Stimulated activated CD8-positive, alpha-beta memory T cell treated with anti-CD3 and anti-CD28 coated beads, Interleukin-15, amount 100 ng/mL, for 24 hours (primary cell): ENCODE measurements around the gene DNAJB1.
"Not testable (repeated sequence)": the region's sequence is repeated elsewhere in the genome, so short reads cannot be mapped to it uniquely, and the experiment has no call there.

ENCODE experiments used
- DNase-seq: peaks from one replicate; pipeline ENCODE4 v3.0.0-alpha.2; 2020; ENCODE audit warnings: low read depth

DNAJB1 gene

DNA sequence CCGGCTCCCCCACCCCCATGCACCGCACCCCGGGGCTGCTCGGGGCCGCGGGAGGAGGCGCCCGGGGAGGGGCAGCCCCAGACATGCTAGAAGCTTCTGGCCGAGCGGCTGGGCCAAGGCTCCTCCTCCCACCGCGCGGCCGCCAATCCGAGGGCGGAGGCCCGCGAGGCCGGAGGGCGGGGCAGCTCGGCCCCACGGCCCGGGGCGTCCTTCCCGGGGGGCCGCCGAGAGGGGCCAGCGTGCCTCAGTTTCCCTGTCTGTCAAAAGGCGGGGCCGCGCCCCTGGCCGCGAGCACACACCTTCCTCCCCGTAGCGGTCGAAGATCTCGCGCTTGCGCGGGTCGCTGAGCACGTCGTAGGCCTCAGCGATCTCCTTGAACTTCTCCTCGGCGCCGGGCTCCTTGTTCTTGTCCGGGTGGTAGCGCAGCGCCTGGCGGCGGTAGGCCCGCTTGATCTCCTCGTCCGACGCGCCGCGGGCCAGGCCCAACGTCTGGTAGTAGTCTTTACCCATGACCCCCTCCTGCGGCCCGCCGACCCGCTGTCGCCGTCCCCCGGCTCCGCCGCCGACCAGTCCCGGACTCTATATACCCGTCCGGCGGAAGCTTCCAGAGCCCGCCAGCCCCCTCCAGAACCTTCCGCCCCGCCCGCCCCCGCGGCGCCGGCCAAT lies at the start of gene DNAJB1:
Gene DNAJB1 (minus strand): TSS at position 558 of the 666 bp plus-strand sequence. CDS start 48 bp downstream, at position 510.
- no peak for DNase-seq

DNA sequence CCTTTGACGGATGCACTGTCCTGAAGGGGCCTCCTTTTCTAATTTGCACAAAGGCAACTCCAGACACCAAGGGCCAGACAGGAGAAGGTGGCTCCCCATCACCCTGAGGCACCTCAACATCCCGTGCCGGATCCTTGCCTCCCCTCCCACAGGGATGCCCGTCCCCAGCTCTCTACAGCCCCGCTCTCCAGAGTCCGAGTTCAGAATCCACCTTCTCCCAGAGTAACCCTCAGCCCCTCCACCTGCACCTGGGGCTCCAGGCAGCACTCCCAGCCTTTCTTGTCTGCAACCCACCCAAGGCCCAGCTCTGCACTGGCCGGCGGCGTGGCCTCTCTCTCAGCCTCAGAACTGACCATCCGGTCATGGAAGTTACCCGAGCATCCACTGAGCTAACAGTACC lies 48.9 kb upstream of the DNAJB1 start:
- no peak for DNase-seq

DNA sequence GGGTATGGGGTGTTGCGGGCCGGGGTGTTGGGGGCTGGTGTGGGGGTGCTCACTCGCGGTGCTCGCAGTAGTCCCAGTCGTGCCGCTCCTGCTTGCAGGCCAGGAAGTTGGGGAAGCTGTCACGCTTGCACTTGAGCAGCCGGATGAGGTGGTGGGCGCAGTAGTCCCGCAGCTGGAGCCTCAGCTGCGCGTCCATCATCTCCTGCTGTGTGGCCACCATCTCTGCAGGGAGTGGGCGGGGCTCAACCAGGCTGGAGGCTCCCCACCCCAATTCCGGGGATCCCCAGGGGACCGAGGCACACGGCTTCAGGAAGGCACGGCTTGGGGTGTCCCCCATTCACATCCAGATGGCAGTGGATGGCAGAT lies 48.5 kb upstream of the DNAJB1 start:
- DNase-seq = no peak

DNA sequence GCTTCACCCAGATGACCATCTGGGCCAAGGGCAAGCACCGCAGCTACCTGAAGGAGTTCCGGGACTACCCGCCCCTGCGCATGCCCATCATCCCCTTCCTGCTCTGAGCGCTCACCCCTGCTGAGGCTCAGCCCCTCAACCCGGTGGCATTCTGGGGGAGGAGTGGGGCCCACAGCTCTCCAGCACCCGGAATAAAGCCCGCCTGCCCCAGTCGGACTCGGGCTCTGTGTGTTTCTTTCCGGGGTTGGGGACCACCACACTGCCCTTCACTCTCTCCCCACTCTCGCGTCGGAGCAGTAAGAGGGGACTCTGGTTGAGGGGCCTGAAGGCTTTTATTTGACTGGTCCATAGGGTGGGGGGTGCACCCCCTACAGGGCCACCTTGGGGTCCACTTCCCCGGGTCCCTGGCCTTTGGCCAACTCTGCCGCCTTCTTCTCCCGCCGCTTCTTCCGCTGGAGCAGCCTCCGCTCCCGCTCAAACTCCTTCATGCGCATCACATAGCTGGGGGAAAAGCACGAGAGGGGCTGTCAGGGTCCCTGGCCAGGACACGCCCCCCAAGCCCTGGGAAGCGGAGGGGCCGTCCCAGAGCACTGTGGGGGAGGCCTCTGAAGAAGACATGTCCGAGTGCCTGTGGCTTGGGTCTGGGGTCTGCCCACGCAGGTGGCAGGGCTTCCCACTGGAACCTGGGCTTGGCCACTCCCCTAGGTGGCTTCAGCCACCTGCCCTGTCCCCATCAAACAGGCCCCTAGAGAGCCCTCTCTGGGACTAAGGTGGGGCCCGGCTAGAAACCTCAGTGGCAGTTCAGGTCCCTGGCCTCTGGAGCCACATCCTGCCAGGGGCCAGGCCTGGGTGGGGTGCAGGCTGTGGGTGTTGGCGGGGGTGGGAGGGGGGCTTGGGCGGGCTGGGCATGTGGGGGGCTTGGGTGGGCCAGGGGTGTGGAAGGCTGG lies 47.8 kb upstream of the DNAJB1 start:
- no peak for DNase-seq

DNA sequence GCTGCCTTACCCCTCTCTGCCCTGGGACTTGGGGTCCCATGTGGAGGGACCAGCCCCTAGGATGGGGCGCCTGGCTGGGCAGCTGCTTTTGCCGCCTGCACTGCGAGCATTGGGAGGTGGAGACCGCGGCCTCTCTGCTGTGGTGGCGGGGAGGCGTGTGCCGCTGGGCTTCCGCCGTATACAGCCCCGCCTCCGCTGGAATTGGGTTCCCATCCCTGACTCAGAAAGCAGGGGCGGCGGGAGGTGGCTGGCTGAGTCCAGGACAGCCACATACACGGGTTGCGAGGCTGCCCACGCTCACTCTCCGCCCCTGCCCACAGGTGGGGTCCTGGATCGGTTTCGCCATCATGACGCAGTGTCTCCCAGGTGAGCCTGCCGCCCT lies 47.1 kb upstream of the DNAJB1 start:
- no peak for DNase-seq

DNA sequence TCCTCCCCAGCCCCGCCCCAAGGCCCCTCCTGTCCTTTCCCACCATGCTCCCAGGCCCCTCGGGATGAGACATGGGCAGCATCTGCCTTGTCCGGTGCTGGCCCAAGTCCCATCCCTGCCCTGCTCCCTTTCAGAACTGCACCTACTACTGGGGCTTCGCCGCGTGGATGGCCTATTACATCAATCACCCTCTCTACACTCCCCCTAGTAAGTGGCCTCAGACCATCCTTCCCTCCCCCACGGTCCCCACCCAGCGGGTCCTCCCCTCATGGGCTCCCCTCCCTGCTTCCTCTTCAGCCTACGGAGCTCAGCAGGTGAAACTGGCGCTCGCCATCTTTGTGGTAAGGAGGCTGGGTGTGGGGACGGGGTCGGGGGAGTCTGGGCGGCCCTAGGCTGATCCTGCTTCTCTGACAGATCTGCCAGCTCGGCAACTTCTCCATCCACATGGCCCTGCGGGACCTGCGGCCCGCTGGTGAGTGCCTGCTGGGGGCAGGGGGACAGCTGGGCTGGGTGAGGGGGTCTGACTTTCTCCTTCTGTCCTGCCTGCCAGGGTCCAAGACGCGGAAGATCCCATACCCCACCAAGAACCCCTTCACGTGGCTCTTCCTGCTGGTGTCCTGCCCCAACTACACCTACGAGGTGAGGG lies 46.6 kb upstream of the DNAJB1 start:
- not testable (repeated sequence) for DNase-seq

DNA sequence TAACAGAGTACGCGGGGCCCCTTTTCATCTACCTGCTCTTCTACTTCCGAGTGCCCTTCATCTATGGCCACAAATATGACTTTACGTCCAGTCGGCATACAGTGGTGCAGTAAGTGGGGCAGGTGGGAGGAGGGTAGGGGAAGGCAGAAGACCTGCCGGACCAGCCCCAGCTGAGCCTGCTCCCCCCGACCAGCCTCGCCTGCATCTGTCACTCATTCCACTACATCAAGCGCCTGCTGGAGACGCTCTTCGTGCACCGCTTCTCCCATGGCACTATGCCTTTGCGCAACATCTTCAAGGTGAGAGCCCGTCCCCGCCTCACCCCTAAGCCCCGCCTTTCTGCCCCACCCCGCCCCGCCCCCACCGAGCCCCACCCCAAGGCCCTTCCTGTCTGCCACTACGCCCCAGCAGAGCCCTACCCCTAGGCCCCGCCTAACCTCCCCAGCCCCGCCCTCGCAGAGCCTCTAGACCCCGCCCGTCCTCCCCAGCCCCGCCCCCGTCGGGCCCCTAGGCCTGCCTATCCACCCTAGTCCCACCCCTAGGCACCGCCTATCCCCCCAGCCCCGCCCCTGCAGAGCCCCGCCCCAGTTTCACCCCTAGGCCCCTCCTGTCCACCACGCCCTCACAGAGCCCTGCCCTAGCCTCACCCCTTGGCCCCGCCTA lies 45.9 kb upstream of the DNAJB1 start:
- peak; percentile 40 for DNase-seq

DNA sequence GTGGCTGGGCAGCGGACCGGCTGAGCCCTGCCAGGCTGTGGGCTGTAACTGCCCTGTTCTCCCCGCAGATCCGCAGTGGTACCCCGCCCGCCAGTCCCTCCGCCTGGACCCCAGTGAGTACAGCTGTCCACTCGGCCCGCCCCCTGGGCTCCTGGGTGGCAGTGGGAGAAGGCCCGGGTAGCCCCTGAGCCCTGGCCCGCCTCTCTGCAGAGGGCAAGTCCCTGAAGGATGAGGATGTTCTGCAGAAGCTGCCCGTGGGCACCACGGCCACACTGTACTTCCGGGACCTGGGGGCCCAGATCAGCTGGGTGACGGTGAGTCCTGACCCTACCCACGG lies 45.4 kb upstream of the DNAJB1 start:
- no peak for DNase-seq

DNA sequence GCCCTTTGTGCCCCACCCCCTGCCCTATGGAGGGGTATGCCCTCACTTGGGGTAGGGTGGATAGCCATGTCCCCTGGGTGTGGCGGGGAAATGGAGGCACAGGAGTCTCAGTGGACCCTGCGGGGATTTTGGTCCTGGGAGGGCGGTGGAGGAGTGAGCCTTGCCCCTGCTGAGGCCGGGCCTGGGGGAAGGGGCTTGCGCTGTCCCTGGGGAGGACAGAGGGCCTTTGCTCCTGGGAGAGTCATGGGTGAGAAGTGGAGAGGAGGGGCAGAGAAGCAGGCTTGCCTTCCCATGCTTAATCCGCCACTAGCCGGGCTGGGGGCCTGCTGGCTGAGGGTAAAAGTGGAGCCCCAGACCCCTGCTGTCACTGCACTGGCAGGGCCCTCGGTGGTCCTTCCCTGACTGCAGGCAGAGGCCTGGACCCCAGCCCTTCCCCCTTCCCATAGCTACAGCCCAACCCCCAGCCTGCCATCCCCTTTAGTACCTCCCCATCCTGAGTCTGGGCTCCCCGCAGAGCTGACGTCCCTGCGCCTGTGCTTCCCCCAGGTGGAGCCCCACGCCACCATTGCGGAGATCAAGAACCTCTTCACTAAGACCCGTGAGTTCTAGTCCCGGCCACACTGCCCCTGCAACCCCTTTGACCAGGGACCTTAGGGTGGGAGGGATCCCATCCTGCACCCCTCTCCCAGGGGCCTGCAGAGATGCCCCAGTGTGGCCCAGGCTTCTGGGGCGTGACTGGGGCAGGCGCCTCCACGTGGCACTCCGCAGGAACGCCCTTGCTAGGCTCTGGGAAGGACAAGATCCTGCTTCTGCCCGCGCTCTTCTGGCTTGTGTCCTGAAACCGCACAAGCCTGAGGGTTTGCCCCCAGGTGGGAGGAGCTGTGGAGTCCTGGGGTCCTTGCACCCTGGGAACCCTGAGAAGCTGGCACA lies 44.7 kb upstream of the DNAJB1 start:
- no peak for DNase-seq

DNA sequence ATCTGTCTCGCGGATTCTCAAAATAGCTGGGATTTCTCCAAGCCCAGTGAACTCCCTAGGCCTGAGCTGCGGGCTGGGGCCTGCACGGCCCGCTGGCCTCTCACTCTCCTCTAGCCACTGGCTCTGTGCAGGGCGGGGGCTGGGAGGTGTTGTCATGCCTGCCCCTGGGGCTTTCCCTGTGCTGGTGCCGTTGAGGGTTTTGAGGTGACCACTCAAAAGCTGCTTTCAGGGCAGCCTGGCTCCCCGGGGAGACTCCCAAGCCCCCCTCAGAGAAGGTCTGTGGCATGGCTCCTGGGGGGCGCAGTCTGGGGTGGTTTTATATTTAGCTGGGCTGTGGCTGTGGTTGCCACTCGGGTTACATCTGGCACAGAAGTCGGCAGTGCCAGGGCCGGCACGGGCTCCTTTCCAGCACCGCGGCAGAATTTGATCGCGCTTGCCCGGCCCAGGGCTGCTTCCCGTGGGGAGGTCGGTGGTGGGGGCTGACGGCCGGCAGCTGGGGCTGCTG lies 43.7 kb upstream of the DNAJB1 start:
- DNase-seq = no peak

DNA sequence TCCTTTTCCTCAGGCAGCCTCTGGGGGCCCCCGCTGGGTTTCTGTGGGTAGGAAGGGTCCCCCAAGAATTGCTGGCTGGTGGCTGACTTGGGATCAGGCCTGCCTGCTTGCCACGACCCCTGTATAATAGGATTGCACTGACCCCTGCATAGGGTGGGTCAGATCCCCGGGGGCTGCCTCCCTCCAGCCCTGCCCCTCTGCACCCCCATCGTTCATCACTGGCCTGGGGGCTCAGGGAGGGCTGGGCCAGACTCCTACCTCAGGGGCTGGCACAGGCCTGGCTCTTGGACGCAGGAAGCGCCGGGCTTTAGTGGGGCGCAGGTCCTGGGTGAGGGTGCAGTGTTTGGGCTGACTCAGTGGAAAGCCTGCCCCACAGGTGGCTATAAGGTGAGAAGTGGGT lies 43.1 kb upstream of the DNAJB1 start:
- DNase-seq = no peak

DNA sequence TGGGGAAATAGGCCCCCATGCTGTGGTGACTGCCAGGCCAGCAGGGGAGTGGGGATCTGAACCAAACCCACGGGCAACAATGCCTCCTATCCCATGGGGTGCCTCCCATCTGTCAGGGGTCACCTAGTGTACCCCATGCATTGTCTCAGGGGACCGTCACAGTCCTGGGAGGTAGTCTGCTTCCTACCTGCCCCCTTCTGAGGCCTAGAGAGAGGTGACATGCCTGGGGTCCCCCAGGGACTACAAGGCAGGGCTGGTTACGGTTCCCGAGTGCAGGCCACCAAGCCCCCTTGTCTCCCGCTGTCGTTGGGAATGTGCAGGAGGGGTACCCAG lies 42.5 kb upstream of the DNAJB1 start:
- no peak for DNase-seq

DNA sequence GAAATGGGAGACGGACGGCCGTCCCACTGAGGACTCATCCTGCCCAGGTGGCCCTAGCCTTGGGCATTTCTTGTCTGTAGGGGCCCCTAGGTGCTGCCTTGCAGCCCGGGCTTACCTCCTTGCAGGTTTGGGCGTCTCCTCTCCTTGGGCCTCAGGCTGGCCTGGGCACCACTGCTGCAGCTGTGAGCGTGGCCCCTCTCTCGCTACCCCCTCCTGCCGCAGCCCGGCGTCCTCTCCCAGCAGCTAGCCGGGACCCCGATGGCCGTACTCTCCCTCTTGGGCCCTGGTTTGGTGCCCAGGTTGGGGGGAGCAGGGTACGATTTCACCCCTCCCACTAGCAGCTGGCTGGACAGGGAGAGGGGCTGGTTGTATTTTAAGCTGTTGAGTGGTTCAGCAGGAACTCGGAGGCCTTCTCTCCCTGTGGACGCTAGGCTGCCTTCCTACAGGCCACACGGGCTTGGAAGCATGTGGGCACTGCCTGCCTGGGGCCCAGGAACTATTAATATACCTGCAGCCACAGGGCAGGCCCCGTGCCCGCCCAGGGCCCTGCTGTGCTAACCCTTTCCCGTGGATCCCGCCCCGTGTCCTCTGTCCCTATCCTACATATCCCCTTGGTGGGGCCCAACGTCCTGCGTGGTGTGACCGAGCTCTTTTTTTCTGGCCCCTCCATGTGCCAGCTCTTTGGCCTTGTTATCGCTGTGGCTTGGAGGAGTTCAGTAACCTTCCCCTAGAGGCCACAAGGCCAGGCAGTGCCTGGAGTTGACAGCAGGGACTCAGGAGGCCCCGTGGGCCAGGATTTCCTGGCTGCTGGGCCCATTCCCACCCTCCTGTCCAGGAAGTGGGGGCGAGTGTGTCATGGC lies 41.9 kb upstream of the DNAJB1 start:
- DNase-seq = no peak

DNA sequence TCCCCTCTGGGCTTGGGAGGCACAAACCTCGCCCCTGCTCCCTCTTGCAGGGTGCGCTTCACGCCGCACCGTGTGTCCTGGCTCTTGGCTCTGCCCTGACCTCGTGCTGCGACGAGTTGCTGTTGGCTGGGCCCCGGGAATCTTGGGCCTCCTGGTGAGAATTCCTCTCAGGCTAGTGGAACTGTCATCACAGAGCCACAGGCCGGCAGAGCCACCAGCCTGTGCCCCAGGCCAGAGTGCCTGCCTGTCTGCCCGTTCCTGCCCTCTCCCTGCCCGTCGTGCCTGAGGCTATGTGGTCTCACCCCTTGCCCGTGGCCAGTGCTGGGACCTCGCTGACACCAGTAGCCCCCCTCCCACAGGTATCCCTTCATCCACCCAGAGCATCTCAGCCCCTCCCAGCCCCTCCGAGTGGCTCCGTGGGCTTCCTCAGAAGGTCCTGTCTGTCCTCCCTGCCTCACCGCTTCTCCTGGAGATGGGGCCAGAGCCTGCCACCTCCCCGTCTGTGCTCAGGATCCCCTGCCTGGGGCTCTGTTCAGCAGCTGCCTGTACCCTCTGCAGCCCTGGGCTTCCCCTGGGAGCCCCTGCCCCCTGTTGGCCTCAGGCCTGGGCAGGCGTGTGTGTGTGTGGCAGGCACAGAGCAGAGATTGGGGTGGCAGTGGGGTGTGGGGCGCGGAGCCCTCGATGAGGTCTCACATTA lies 40.3 kb upstream of the DNAJB1 start:
- no peak for DNase-seq

DNA sequence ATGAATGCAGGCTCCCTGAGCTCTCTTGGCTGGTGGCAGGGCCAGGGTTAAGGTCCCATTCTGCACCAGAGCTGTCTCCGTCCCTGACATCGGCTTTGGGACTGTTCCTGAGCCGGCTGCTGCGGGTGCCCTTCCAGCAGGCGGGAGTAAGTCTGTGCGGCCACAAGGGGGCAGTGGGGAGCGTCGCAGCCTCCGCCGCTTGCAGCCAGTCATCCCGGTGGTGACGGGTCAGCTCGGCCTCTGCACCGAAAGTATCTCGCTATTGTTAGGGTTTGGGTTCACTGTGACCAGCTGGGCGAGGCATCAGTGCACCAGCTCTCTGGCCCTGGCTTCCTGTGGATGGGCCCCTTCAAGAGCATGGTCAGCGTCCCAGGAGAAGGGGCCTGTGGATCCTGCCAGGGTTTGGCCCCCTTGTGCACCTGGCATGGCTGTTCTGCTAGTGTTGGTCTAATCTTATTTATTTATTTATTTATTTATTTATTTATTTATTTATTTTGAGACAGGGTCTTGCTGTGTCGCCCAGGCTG lies 38.5 kb upstream of the DNAJB1 start:
- DNase-seq = peak; percentile 54

DNA sequence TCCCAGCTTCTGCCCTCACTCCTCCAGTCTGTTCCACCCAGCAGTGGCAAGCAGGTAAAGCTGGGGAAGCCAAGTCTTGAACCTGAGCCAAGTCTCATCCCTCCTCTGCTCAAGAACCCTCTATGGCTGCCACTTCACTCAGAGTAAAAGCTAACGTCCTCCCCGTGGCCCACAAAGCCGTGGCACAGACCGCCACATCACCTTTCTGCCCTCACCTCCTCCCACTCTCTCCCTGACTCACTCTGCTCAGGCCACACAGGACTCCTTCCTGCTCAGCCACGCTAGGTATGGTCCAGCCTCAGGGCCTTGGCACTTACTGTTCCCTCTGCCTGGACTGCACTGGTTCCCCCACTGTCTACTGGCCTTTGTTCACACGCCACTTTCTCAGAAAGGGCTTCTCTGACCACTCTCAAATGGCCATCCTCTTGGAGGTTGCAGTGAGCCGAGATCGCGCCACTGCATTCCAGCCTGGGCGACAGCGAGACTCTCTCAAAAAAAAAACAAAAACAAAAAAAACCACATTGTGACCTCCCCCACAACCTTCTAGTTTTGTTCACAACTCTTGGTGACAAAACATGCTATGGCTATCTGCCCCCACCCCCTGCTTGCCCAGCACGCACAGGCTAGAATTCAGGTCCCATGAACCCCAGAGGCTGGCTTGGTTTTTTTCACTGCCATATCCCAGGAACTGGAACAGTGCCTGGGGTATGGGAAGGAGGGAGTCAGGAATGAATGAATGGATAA lies 37.9 kb upstream of the DNAJB1 start:
- DNase-seq = no peak

DNA sequence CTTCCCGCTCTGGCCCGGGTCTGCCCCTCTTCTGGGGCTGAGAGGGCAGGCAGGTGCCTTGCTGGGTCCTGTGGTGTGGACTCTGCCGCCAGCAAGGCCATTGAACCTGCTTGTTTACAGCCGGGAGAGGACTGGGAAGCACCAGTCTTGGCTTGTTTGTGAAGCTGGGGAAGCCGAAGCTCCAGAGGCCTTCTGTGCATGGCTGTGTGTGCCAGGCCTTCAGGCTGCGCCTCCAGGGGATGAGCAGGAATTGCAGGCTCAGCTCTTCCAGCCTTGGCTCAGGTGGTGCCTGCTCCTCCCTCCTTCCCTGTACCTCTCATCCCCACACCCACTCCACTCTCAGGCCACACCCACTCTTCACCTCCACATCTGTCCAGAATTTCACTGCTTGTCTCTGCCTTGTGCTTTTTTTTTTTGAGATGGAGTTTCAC lies 36.2 kb upstream of the DNAJB1 start:
- no peak for DNase-seq

DNA sequence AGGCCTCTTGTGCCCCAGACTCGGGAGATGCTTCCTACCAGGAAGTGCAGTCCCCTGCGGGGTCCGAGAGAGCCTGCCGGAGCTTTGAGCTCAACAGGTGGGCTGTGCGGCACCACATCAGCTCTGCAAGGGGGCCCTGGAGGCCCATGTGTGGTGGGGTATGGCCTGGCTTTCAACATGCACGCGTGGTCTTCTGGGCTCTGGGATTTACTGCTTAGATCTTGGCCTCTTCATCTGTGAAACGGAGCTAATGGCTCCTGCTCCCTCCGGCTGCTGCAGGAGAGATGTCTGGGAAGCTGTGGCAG lies 35.7 kb upstream of the DNAJB1 start:
- DNase-seq = no peak
